Left lobe of liver (tissue), 1 donor: ENCODE results near the gene SIN3B. TPM values are rescaled to one million over a fixed set of nuclear protein-coding genes. Genes with fewer than 3 reads are reported as not detected.

Experiments used
- total RNA-seq: library from RNA; stranded (reverse); gene quantifications from one replicate; pipeline ENCODE4 v1.2.1, GENCODE V29; 2021
- donor health status: DM: no; HTN: yes; CAD: no.

SIN3B gene
- total RNA-seq, 1 donor from 2014 or later, result 15.0 TPM

Other genes with a start within 250 kb of the SIN3B start
- 6.0 TPM for gene MED26, start 201.2 kb upstream of the SIN3B start, total RNA-seq
- gene SMIM7, start 169.3 kb upstream of the SIN3B start, total RNA-seq, result 37.9 TPM
- gene TMEM38A, start 168.3 kb upstream of the SIN3B start, total RNA-seq, result 6.0 TPM
- not detected for gene NWD1, start 109.6 kb upstream of the SIN3B start, total RNA-seq
- 0.15 TPM for gene F2RL3, start 59.6 kb downstream of the SIN3B start, total RNA-seq
- 1.3 TPM for gene CPAMD8, start 197.4 kb downstream of the SIN3B start, total RNA-seq
- 5.1 TPM for gene HAUS8, start 246.1 kb downstream of the SIN3B start, total RNA-seq
- gene MYO9B, start 246.4 kb downstream of the SIN3B start, total RNA-seq, result 28.9 TPM